ENCODE data around the gene INPP5D. TPM values are rescaled to one million over a fixed set of nuclear protein-coding genes. Genes with fewer than 3 reads are reported as not detected.

The INPP5D gene
- total and polyA plus RNA-seq, 2 donors (not counting 1 experiment from before 2014, with no cell fraction given), result 152 to 444 TPM

GRCh38 chr2:233063269-233063975 is 3.3 kb downstream of the INPP5D start:
- ATAC-seq (ENCODE audit: low read depth) (peak; percentile 26), DNase-seq (peak; percentile 81)
- H2AFZ ChIP-seq (ENCODE audit: insufficient read depth, low read depth, low read length, poor library complexity, severe bottlenecking), result no peak overlapping the region
- ChIA-PET POLR2A (interaction anchor here (0.8 to 4.8 kb wide), 5 partner anchors 13 to 61 kb away, joined by 4 to 38 read pairs (median 6); no protein-coding TSS in a partner anchor), CTCF (interaction anchor here (0.7 to 4.7 kb wide), 6 partner anchors 9 to 188 kb away, joined by 3 to 20 read pairs (median 4); partner anchors contain the start of gene ATG16L1)
- H3K36me3 ChIP-seq (replicated peaks in 1 of 2; ENCODE audit: control extremely low read depth in 1 of 2, control insufficient read depth in 1 of 2, extremely low read depth in 1 of 2, insufficient read depth in 2 of 2, low read length in 1 of 2), result peaks cover 2 to 55% of the 10 kb centered on the region in 2 experiments
- H3K4me1 ChIP-seq (ENCODE audit: control insufficient read depth in 2 of 2, insufficient read depth in 2 of 2, low read length in 2 of 2), result peaks cover 53 to 82% of the 10 kb centered on the region in 2 donors
- Mint-ChIP-seq H3K27ac (peak overlapping the region; percentile 87), H3K9me3 (ENCODE audit: insufficient read depth) (no peaks in the 10 kb centered on the region), H3K27me3 (no peaks in the 10 kb centered on the region), H3K4me1 (peaks cover 64% of the 10 kb centered on the region), H3K4me3 (peak overlapping the region; percentile 76)
- no peaks in the 10 kb centered on the region for H3K27me3 ChIP-seq (replicated peaks in 1 of 4; ENCODE audit: control extremely low read depth in 1 of 4, control insufficient read depth in 3 of 4, insufficient read depth in 4 of 4, low read length in 3 of 4)
- 16% methylated on average over 10 of the region's 13 CpGs for WGBS (ENCODE audit: insufficient coverage)
- peak overlapping the region; percentile 91 to 99 (median 98) for H3K4me3 ChIP-seq (ENCODE audit: control extremely low read depth in 1 of 5, extremely low read depth in 1 of 5, insufficient read depth in 1 of 5, low read depth in 2 of 5, low read length in 4 of 5)
- peaks cover 95% of the 10 kb centered on the region for H3K79me2 ChIP-seq (ENCODE audit: control insufficient read depth, insufficient read depth, low read length)
- TF ChIP-seq EZH2 (IDR thresholded peaks at IDR 0.05; ENCODE audit: borderline replicate concordance, insufficient read depth, low read depth, low read length, poor library complexity, severe bottlenecking) (no peak), CTCF (IDR thresholded peaks at IDR 0.05) (no peak)
- H4K20me1 ChIP-seq (ENCODE audit: control insufficient read depth, insufficient read depth, low read length, poor library complexity, severe bottlenecking), result peaks cover 65% of the 10 kb centered on the region
- H3K4me2 ChIP-seq (replicated peaks; ENCODE audit: low read depth, low read length, poor library complexity, severe bottlenecking), result peak overlapping the region; percentile 80
- H3K9me3 ChIP-seq (ENCODE audit: control extremely low read depth in 1 of 3, control insufficient read depth in 2 of 3, insufficient read depth in 1 of 3, low read length in 2 of 3), result peaks cover 0 to 3% (median 0%) of the 10 kb centered on the region in 3 donors
- peak overlapping the region; percentile 97 for H3K9ac ChIP-seq (ENCODE audit: low read length)
- intact Hi-C loops (cut with micrococcal nuclease), result loop anchor here (5.0 kb wide), 2 partner anchors 269 to 366 kb away; partner anchors contain the start of gene GIGYF2
- peak overlapping the region; percentile 45 to 68 for H3K27ac ChIP-seq (ENCODE audit: low read length in 2 of 2)
